ENCODE results near the gene DNMT3A. TPM values are rescaled to one million over a fixed set of nuclear protein-coding genes. Genes with fewer than 3 reads are reported as not detected.

The DNMT3A gene
- total RNA-seq, 1 experiment from 2014 or later = 63.1 TPM

DNA sequence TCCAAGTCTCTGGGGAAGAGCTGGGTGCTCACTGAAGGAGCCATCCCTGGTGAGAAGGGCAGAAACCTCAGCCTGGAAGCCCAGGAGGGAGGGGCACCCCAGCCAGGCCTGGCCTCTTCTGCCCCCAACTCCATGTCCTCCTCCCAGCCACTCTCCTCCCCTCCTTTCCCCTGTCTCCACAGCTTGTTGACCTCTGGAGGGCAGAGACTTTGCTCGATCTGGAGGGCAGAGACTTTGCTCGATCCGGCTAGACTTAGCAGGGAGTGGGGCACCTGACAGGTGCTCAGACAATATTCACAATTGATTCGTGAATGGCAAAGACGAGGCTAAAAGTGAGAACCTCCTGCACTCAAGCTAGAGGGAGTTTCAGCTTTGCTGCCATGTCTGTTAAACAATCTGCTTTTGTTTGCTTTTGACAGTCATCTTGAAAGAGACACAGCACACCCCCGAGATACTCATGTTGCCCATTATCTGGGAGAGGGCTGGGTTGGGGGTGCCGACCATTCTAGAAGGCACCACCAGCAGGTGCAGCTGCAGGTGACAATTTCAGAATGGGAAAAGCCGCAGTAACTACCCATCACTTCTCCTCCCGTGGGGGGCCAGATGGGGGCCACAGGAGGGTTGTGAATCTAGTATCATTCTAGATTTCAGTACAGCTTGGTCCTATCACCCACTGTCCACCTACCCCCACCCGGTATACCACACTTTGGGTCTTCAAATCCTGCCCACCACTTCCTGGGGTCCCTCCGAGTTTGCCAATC, 54.8 kb downstream of the DNMT3A start:
- H3K36me3 ChIP-seq (replicated peaks; ENCODE audit: control insufficient read depth, insufficient read depth, low read length) = no peaks in the 10 kb centered on the region
- H3K4me3 ChIP-seq (ENCODE audit: insufficient read depth, low read depth, low read length) = no peak overlapping the region
- DNase-seq = no peak
- H3K27me3 ChIP-seq (ENCODE audit: control insufficient read depth, insufficient read depth, low read length) = no peaks in the 10 kb centered on the region

DNA sequence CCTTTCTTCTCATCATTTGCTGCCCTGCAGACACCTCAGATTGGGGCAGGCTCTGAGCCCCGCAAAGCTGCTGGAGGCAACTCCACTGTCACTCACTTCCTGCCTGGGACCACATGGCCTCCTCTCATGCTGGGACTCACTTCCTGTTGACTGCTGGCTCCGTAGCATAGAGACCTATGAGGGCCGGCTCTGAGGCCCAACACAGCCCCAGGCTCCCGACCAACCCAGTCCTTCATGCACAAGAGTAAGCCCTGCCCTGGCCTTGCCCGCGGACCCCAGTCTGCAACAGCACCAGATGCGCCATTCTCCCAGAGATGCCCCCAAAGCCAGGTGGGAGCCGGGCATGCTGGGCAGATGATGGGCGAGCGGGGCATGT, 55.7 kb downstream of the DNMT3A start:
- H3K4me3 ChIP-seq (ENCODE audit: insufficient read depth, low read depth, low read length) = no peak overlapping the region
- H3K27me3 ChIP-seq (ENCODE audit: control insufficient read depth, insufficient read depth, low read length) = no peaks in the 10 kb centered on the region
- peak; percentile 72 for DNase-seq
- H3K36me3 ChIP-seq (replicated peaks; ENCODE audit: control insufficient read depth, insufficient read depth, low read length) = no peaks in the 10 kb centered on the region; the same call in 1 of the 2 replicates

DNA sequence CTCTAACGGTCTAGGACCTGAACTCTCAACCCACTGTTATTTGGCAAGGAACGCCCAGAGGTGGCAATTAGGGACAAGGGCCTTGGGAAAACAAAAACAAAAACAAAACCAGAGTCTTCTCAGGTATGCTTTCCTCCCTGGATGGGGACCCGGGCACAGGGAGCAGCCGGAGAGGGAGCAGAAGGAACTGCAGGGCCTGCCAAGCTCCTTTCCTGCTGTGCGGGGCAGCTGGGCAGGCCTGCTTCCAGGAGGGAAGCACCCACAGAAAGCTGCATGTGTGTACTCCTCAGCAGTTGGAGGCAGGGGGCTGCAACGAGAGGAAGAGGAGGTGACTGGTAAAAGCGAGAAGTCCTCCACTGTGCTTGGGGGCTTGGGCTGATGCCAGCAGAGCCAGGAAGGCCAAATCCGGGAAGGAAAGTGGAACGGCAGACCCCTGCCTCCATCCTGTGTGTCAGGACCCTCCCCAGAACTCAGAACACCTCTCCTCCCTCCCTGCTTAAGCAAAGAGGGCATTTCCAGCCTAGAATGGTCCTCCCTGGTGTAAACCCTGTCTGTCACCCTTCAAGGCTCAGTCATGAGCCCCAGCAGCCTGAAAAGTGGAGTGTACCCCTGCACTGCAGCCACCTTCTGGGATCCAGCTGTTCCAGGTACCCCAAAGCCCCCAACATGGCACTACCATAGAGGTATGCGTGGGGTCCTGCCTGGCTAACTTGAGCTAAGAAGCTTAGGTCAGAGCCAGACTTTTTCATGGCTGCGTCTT, 56.3 kb downstream of the DNMT3A start:
- no peak for DNase-seq
- Histone ChIP-seq H3K36me3 (replicated peaks; ENCODE audit: control insufficient read depth, insufficient read depth, low read length) (no peaks in the 10 kb centered on the region; the same call in none of the 2 replicates), H3K27me3 (ENCODE audit: control insufficient read depth, insufficient read depth, low read length) (no peaks in the 10 kb centered on the region), H3K4me3 (ENCODE audit: insufficient read depth, low read depth, low read length) (no peak overlapping the region)

DNA sequence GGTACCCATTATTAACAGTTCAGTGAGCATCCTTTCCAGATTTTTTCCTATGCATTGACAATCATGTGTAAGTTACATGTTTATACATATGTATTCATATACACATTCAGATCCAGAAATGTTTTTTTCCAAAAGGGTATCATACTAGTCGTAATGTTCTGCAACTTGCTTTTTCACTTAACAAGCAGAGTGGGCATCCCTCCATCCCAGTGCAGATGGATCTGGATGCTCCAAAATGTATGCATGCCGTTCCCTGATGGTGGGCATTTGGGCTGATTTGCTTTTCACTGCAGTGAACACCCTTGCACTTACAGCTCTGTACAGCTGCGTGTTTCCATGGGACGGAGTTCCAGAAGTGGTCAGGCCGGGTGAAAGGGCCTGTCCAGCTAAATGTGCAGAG, 57.0 kb downstream of the DNMT3A start:
- no peaks in the 10 kb centered on the region; the same call in none of the 2 replicates for H3K36me3 ChIP-seq (replicated peaks; ENCODE audit: control insufficient read depth, insufficient read depth, low read length)
- H3K27me3 ChIP-seq (ENCODE audit: control insufficient read depth, insufficient read depth, low read length) = no peaks in the 10 kb centered on the region
- H3K4me3 ChIP-seq (ENCODE audit: insufficient read depth, low read depth, low read length) = no peak overlapping the region
- DNase-seq = no peak

DNA sequence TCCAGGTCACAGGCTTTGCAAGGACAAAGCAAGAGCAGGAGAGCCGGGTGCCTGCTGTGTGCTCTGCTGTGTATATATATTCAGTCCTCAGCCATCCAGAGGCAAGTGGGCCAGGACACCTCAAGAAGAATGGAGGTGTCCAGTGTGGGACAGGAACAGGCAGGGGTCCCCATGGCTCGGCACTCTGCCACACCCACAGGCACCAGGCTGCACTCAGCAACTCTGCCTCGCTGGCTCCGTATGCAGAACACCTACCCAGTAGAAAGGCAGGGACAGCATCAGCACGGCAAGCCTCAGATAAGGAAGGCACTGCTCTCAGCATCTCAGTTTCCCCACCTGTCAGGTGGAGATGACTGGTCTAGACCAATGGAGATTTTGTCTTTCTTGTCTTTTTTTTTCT, 57.8 kb downstream of the DNMT3A start:
- no peak for DNase-seq
- Histone ChIP-seq H3K36me3 (replicated peaks; ENCODE audit: control insufficient read depth, insufficient read depth, low read length) (no peaks in the 10 kb centered on the region; the same call in none of the 2 replicates), H3K27me3 (ENCODE audit: control insufficient read depth, insufficient read depth, low read length) (no peaks in the 10 kb centered on the region), H3K4me3 (ENCODE audit: insufficient read depth, low read depth, low read length) (no peak overlapping the region)

DNA sequence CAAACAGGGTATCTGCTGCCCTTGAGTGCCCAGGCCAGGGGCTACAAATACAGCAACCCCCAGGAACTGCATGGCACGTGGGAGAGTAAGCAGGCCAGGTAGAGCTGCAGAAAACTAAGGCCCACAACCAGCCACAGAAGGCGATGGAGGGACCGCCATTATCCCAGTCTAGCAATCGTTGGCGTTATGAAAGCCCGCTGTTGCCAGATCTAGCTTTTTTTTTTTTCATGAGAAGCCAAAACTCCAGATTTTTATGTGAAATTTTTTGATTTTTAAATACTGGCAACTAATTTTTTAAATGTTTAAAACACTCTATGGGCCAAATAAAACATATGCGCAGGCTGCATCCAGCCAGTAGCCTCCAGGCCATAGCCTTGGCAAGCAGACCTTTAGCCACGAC, 59.8 kb downstream of the DNMT3A start:
- DNase-seq = no peak
- no peaks in the 10 kb centered on the region; the same call in none of the 2 replicates for H3K36me3 ChIP-seq (replicated peaks; ENCODE audit: control insufficient read depth, insufficient read depth, low read length)
- no peak overlapping the region for H3K4me3 ChIP-seq (ENCODE audit: insufficient read depth, low read depth, low read length)
- no peaks in the 10 kb centered on the region for H3K27me3 ChIP-seq (ENCODE audit: control insufficient read depth, insufficient read depth, low read length)

DNA sequence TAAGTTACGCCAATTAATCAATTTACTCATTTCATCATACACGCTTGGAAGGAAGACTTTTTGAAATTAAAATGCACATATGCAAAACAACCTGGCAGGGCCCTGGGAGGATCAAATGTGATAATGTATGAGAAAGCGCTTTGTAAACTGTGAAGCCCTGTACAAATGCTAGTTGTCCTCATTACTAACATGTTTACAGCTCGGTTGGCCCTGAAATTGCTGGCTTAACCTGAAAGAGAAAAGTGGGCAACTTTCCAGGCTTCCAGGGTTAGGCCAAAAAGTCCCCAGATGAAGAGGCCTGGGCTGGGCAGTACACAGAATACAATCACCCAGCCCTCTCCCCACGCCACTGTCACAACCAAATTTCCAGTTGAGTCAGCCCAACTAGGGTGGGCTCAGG, 60.2 kb downstream of the DNMT3A start:
- H3K4me3 ChIP-seq (ENCODE audit: insufficient read depth, low read depth, low read length) = no peak overlapping the region
- H3K27me3 ChIP-seq (ENCODE audit: control insufficient read depth, insufficient read depth, low read length) = no peaks in the 10 kb centered on the region
- no peak for DNase-seq
- H3K36me3 ChIP-seq (replicated peaks; ENCODE audit: control insufficient read depth, insufficient read depth, low read length) = no peaks in the 10 kb centered on the region; the same call in none of the 2 replicates

DNA sequence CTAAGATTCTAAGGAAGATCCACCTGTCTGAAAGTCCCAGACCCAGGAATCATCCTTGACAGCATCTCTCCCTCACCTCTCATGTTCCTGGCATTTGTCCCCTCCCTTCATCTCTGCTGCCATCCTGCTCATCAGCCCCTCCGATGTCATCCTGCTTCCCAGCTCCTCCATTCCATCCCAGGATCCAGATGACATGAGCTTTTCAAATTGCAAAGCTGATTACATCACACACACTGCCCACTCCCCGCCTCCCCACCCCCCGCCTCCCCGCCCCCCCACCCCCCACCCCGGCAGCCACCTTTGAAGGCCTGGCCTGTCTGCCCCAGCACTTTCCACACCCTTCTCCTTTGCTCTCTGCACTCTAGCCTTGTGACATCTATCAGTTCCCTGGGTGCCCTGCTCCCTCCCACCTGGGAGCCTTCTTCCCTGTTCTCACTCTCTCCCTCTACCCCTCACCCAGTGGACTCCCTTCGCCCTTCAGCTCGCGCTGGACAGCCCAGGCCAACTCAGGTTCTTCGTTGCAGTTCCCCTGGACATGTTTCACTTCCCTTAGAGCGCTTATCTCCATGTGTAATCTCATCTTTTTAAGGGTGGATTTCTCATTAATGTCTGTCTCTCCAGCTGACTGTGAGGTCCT, 61.6 kb downstream of the DNMT3A start:
- DNase-seq = peak; percentile 67
- no peaks in the 10 kb centered on the region for H3K27me3 ChIP-seq (ENCODE audit: control insufficient read depth, insufficient read depth, low read length)
- H3K4me3 ChIP-seq (ENCODE audit: insufficient read depth, low read depth, low read length) = no peak overlapping the region
- no peaks in the 10 kb centered on the region; the same call in none of the 2 replicates for H3K36me3 ChIP-seq (replicated peaks; ENCODE audit: control insufficient read depth, insufficient read depth, low read length)

DNA sequence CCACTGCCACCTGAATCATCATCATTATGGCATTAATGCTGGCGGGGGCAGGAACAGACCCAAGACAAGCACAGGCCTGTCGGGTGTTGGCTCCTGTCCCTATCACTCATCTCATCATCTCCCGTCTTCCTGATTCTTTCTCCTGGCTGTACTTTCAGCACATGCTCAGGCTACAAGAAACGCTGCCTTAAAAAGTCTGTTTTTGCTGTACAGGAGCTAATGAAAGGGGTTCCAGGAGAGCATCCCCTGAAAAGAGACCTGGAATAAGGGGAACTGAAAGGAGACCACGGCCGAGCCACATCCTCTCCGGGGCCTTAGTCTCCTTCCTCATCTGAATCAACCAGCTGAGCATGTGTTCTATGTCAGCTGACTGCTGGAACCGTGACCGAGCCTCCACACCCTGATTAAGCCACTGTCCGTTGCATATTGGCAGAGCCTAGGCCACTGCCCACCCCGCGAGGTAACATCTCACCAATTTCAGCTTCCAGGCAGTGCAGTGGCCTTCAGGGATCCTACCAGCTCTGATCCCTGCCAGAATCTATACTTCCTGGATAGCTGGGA, 62.6 kb downstream of the DNMT3A start:
- Histone ChIP-seq H3K36me3 (replicated peaks; ENCODE audit: control insufficient read depth, insufficient read depth, low read length) (no peaks in the 10 kb centered on the region; the same call in none of the 2 replicates), H3K27me3 (ENCODE audit: control insufficient read depth, insufficient read depth, low read length) (no peaks in the 10 kb centered on the region), H3K4me3 (ENCODE audit: insufficient read depth, low read depth, low read length) (no peak overlapping the region)
- DNase-seq = peak; percentile 26

DNA sequence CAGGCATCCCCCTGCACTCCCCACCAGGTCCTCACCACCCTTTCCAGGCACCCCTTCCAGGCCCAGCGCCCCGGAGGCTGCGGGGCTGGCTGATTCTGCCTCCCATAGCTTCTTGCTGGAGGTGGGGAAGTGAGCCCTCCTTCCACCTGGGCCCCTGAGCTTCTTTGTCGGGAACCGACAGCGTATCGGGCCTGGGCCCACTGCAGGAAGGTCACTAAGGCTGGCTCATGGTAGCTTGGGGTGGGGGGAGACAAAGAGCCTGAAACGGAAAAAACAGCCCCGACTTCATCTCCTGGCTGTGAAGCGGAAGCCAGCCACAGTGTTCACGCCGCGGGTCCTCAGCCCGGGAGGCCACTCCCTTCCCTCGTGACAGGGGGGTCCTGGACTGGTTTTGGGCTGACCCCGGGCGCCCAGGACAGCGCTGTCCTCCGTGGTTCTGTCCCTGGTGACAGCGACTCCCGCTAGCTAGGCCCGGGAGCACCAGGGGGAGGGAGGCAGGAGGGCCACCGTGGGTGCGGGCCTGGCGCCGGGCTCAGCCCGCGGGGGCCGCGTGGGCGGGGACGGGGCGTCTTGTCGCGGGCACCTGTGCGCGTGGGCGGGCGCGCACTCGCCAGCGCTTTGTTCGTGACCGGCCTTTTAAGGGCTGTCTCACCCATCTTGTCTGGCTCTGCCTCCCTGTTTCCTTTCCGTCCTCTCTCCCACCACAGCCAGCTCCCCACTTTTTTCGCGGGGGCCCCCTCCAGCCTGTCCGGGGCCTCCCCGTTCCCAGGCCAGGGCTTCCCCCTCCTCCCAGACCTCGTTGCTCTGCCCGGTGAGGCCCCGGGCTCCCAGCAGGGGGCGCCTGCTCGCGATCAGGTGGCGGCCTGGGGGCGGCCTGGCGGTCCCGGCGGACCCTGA, 64.9 kb downstream of the DNMT3A start:
- H3K4me3 ChIP-seq (ENCODE audit: insufficient read depth, low read depth, low read length) = peak overlapping the region; percentile 37; the same call in 1 of the 2 replicates
- no peaks in the 10 kb centered on the region; the same call in none of the 2 replicates for H3K36me3 ChIP-seq (replicated peaks; ENCODE audit: control insufficient read depth, insufficient read depth, low read length)
- H3K27me3 ChIP-seq (ENCODE audit: control insufficient read depth, insufficient read depth, low read length) = no peaks in the 10 kb centered on the region
- DNase-seq = peak; percentile 98

DNA sequence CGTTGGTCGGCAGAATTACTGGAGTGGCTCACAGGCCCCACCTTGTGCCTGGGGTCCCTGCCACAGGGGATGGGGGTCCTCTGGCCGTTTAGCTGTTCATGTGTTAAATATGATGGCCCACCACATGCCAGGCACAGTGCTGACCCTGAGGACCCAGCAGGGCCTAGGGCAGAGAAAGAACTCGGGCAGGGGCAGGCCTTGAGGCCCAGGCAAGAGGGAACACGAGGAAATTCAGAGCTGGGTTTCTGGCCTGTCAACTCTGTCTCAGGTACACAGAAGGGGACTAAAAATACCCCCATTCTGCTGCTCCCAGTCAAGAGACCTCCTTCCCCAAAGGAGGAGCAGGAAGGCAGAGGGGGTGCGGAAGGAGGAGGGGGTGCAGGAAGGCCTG, 66.2 kb downstream of the DNMT3A start:
- no peaks in the 10 kb centered on the region; the same call in 1 of the 2 replicates for H3K36me3 ChIP-seq (replicated peaks; ENCODE audit: control insufficient read depth, insufficient read depth, low read length)
- DNase-seq = no peak
- H3K27me3 ChIP-seq (ENCODE audit: control insufficient read depth, insufficient read depth, low read length) = no peaks in the 10 kb centered on the region
- no peak overlapping the region for H3K4me3 ChIP-seq (ENCODE audit: insufficient read depth, low read depth, low read length)

DNA sequence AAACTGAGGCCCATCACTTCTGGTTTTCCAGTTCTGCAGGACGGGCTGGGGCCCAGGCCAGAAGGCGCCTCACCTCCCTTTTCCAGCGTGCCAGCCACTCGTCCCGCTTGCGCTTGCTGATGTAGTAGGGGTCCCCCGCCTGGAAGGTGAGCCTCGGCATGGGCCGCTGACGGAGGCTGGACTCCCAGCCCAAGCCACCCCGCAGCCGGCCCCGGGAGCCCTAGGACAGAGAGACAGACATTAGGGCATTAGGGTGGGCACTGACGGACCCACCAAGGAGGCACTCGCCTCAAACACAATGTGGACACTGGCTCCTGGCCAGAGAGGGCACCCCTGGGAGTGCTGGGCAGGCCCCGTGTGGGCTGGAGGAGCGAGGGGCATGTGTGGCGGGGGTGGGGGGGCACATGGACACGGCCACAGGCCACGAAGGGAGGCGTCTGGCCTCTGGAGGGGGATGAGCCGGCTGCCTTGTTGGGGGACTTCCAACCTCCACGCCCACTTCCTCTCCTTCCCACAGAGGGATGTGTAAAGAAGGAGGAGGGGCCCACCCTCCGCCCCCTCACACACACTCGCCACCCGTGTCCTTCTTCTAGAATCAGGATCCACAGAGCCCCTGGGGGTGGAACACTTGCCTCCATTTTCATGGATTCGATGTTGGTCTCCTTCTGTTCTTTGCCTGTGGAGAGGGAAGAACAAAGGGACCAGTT, 66.7 kb downstream of the DNMT3A start:
- DNase-seq = peak; percentile 64
- Histone ChIP-seq H3K36me3 (replicated peaks; ENCODE audit: control insufficient read depth, insufficient read depth, low read length) (no peaks in the 10 kb centered on the region; the same call in 1 of the 2 replicates), H3K27me3 (ENCODE audit: control insufficient read depth, insufficient read depth, low read length) (no peaks in the 10 kb centered on the region), H3K4me3 (ENCODE audit: insufficient read depth, low read depth, low read length) (no peak overlapping the region)

DNA sequence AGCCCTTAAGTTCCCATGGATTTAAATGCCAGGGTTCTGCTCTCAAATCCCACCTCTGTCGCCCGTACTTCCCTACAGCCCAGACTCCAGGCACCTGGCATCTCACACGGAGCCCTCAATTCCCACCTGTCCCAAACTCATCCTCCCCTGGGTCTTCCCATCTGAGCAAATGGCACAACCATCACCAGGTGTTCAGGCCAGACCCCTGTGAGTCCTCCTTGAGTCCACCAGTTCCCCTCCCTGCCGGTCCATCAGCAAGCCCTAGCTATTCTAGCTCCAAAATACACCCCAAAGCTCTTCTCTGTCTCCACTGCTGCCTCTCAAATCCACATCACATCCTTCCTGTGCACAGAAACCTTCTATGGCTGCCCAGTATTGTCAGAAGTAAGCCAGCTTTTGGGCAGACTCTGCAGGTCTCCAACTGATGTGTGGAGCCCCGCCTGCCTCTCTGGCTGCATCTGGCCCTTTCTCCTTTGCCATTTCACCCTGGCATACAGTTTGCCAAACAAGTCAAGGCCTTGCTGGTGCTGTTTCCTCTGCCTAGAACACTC, 67.7 kb downstream of the DNMT3A start:
- Histone ChIP-seq H3K36me3 (replicated peaks; ENCODE audit: control insufficient read depth, insufficient read depth, low read length) (no peaks in the 10 kb centered on the region; the same call in 1 of the 2 replicates), H3K4me3 (ENCODE audit: insufficient read depth, low read depth, low read length) (no peak overlapping the region), H3K27me3 (ENCODE audit: control insufficient read depth, insufficient read depth, low read length) (no peaks in the 10 kb centered on the region)
- DNase-seq = peak; percentile 35

All from H7 (cell line).